Measurements from ENCODE around the gene PGF. TPM values are rescaled to one million over a fixed set of nuclear protein-coding genes. Genes with fewer than 3 reads are reported as not detected.
A peak's percentile ranks its signal among the peaks of the same experiment; 100 is the strongest.

The PGF gene
- total RNA-seq, 1 donor from 2014 or later = 8.9 TPM

DNA sequence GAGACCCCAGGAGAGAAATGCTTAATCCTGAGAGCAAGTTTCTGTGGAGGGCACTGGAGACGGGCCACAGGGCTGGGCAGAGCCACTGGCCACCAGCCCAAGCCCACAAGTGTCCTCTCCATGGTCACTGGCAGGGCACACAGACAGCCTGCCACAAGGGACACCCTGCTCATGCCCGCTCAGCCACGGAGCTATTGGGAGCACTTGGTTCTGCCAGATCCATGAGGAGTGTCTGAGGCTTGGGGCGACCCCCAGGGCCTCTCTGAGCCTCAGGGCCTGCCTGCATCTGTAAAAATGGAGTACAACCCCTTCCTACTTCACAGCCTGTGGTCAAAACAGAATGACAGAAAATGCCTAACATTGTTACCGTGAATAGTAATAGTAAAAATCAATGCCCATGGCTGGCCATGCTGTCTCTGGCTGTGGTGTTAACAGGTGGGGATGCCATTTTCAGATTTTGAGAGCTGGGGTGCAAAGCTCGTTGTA, 3.2 kb downstream of the PGF start:
- H3K4me1 ChIP-seq (ENCODE audit: control insufficient read depth in 3 of 3, insufficient read depth in 3 of 3, low read length in 3 of 3) = peaks cover 17 to 35% (median 29%) of the 10 kb centered on the region in 3 donors

DNA sequence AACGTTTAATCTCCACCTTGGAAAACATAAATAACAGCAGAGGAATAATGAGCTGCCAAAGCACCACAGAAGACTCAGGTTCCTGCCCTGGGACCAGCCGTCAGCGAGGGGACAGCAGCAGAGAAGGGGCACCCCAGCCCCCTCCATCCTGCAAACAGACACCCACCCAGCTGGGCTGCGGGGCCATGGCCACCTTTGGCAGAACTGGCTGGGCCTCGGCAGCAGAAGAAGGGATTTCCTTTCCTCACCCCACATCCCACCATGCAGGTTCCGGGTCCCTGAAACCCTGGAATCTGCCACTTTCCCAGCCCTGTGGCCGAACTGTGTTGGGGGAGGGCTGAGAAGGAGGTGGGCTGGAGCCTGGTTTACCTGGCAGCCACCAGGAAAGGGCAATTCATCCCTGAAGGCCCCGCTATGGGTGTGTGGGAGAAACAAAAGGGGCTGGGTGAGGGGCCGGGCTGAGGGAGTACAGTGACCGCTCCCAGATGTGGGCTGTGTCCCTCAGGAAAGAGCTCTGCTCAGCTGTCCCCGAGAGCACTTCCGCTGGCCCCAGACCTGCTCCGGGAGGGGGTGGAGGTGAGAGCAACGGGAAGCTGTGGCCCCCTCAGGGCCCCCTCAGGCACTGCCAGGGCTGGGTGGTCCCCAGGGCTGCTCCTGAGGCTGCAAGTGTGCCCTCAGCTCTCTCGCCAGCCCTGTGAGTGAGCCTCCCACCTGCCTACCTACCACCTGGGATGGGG, 3.8 kb downstream of the PGF start:
- H3K27me3 ChIP-seq (ENCODE audit: control insufficient read depth in 3 of 3, insufficient read depth in 3 of 3, low read length in 3 of 3) = peaks cover 0 to 10% (median 3%) of the 10 kb centered on the region in 3 donors
- H3K4me3 ChIP-seq (ENCODE audit: low read length in 3 of 3) = no peak overlapping the region
- H3K4me1 ChIP-seq (ENCODE audit: control insufficient read depth in 3 of 3, insufficient read depth in 3 of 3, low read length in 3 of 3) = peaks cover 23 to 40% (median 34%) of the 10 kb centered on the region in 3 donors

More for the DNA sequence above, 3.2 kb downstream of the PGF start:
- no peaks in the 10 kb centered on the region for H3K36me3 ChIP-seq (ENCODE audit: control insufficient read depth in 3 of 3, insufficient read depth in 3 of 3, low read length in 3 of 3)
- H3K27ac ChIP-seq (ENCODE audit: low read depth, low read length) = no peak overlapping the region
- peaks cover 0 to 10% (median 3%) of the 10 kb centered on the region in 3 donors for H3K27me3 ChIP-seq (ENCODE audit: control insufficient read depth in 3 of 3, insufficient read depth in 3 of 3, low read length in 3 of 3)
- H3K9me3 ChIP-seq (ENCODE audit: control insufficient read depth in 3 of 3, low read length in 3 of 3) = no peaks in the 10 kb centered on the region
- no peak overlapping the region for H3K4me3 ChIP-seq (ENCODE audit: low read length in 3 of 3)
- H3K9ac ChIP-seq (ENCODE audit: low read depth in 1 of 3, low read length in 3 of 3) = peak overlapping the region in 2 of 3 donors; percentile 21 to 25

DNA sequence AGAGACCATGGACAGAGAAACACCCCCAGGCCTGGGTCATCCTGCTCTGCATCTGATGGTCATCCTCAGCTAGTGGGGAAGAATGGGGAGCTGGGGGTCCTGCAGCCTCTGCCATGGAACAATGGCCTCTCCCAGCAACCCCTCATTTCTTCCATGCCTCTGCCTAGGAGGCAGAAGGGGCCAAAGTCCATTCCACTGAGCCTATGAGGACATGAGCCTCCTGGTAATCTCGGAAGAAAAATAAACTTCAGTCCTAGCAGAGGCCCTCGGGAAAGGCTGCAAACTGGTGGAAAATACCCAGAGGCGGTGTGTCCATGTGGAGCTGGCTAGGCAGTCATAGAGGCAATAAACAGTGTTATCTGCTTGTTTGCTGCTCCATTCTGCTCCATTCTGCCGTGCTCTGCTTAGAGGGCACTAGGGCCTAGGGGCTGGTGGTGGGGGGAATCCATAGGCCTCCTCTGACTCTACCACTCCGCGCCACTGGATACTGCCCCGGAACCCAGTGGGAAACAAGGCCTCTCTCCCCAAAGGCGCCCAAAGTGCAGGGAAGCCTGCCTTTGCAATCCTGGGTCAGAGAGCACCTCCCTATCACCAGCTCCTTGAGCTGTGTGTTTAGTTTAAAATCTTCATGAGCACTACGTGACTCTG, 4.5 kb downstream of the PGF start:
- Histone ChIP-seq H3K9ac (ENCODE audit: low read depth in 1 of 3, low read length in 3 of 3) (no peak overlapping the region), H3K36me3 (ENCODE audit: control insufficient read depth in 3 of 3, insufficient read depth in 3 of 3, low read length in 3 of 3) (no peaks in the 10 kb centered on the region), H3K9me3 (ENCODE audit: control insufficient read depth in 3 of 3, low read length in 3 of 3) (no peaks in the 10 kb centered on the region), H3K4me1 (ENCODE audit: control insufficient read depth in 3 of 3, insufficient read depth in 3 of 3, low read length in 3 of 3) (peaks cover 27 to 43% (median 40%) of the 10 kb centered on the region in 3 donors), H3K27me3 (ENCODE audit: control insufficient read depth in 3 of 3, insufficient read depth in 3 of 3, low read length in 3 of 3) (peaks cover 0 to 10% (median 3%) of the 10 kb centered on the region in 3 donors), H3K4me3 (ENCODE audit: low read length in 3 of 3) (no peak overlapping the region), H3K27ac (ENCODE audit: low read depth, low read length) (no peak overlapping the region)

More for the DNA sequence above, 3.8 kb downstream of the PGF start:
- H3K27ac ChIP-seq (ENCODE audit: low read depth, low read length) = no peak overlapping the region
- no peaks in the 10 kb centered on the region for H3K9me3 ChIP-seq (ENCODE audit: control insufficient read depth in 3 of 3, low read length in 3 of 3)
- no peaks in the 10 kb centered on the region for H3K36me3 ChIP-seq (ENCODE audit: control insufficient read depth in 3 of 3, insufficient read depth in 3 of 3, low read length in 3 of 3)
- peak overlapping the region in 2 of 3 donors; percentile 21 to 25 for H3K9ac ChIP-seq (ENCODE audit: low read depth in 1 of 3, low read length in 3 of 3)

DNA sequence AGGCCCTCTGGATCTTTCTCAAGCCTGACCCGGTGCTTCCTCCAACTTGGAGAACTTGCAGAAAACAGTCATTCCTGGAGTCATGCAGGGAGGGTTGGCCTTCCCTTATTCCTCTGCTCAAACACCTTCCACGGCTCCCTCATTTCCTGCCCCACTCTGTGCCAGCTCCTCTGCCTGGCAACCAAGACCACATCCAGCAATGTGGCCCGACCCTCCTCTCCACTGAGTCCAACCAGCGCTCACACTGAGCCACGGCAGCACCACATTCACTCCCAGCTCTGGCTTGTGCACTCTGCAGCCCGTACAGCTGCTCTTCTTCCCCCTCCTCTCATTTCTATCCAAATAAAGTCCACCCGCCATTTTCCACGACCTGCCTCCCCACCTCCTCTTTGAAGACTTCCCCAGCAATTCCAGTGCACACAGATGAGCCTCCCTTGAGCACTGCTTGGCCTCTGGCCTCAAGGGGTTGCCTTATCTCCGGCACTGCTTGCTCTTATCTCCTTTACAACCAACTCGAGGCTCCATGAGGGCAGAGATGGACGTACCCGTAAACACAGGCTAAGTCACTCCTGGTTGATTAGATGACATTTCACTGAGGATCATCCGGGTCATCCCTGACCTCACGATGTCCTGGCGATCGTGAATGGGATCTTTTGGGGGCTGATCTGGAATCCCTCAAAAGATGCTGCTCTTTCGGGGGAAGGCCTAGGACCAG, 5.4 kb downstream of the PGF start:
- Histone ChIP-seq H3K9ac (ENCODE audit: low read depth in 1 of 3, low read length in 3 of 3) (peak overlapping the region in 2 of 3 donors; percentile 20 to 45), H3K36me3 (ENCODE audit: control insufficient read depth in 3 of 3, insufficient read depth in 3 of 3, low read length in 3 of 3) (peaks cover 0 to 3% (median 0%) of the 10 kb centered on the region in 3 donors), H3K27ac (ENCODE audit: low read depth, low read length) (no peak overlapping the region), H3K27me3 (ENCODE audit: control insufficient read depth in 3 of 3, insufficient read depth in 3 of 3, low read length in 3 of 3) (peaks cover 0 to 9% (median 2%) of the 10 kb centered on the region in 3 donors), H3K4me3 (ENCODE audit: low read length in 3 of 3) (no peak overlapping the region), H3K9me3 (ENCODE audit: control insufficient read depth in 3 of 3, low read length in 3 of 3) (no peaks in the 10 kb centered on the region), H3K4me1 (ENCODE audit: control insufficient read depth in 3 of 3, insufficient read depth in 3 of 3, low read length in 3 of 3) (peaks cover 27 to 37% (median 37%) of the 10 kb centered on the region in 3 donors)

GRCh38 chr14:74949191-74949601, 6.2 kb downstream of the PGF start:
- H3K27me3 ChIP-seq (ENCODE audit: control insufficient read depth in 3 of 3, insufficient read depth in 3 of 3, low read length in 3 of 3) = peaks cover 0 to under 1% (median 0%) of the 10 kb centered on the region in 3 donors
- H3K36me3 ChIP-seq (ENCODE audit: control insufficient read depth in 3 of 3, insufficient read depth in 3 of 3, low read length in 3 of 3) = peaks cover 0 to 3% (median 0%) of the 10 kb centered on the region in 3 donors
- H3K27ac ChIP-seq (ENCODE audit: low read depth, low read length) = no peak overlapping the region
- H3K9me3 ChIP-seq (ENCODE audit: control insufficient read depth in 3 of 3, low read length in 3 of 3) = no peaks in the 10 kb centered on the region
- peak overlapping the region in 1 of 3 donors; percentile 45 for H3K9ac ChIP-seq (ENCODE audit: low read depth in 1 of 3, low read length in 3 of 3)
- no peak overlapping the region for H3K4me3 ChIP-seq (ENCODE audit: low read length in 3 of 3)
- peaks cover 26 to 31% (median 31%) of the 10 kb centered on the region in 3 donors for H3K4me1 ChIP-seq (ENCODE audit: control insufficient read depth in 3 of 3, insufficient read depth in 3 of 3, low read length in 3 of 3)

GRCh38 chr14:74948228-74949175, 6.9 kb downstream of the PGF start:
- Histone ChIP-seq H3K9ac (ENCODE audit: low read depth in 1 of 3, low read length in 3 of 3) (no peak overlapping the region), H3K4me1 (ENCODE audit: control insufficient read depth in 3 of 3, insufficient read depth in 3 of 3, low read length in 3 of 3) (peaks cover 19 to 27% (median 25%) of the 10 kb centered on the region in 3 donors), H3K27ac (ENCODE audit: low read depth, low read length) (no peak overlapping the region)

GRCh38 chr14:74947353-74948227, 7.8 kb downstream of the PGF start:
- Histone ChIP-seq H3K4me1 (ENCODE audit: control insufficient read depth in 3 of 3, insufficient read depth in 3 of 3, low read length in 3 of 3) (peaks cover 15 to 27% (median 23%) of the 10 kb centered on the region in 3 donors), H3K4me3 (ENCODE audit: low read length in 3 of 3) (no peak overlapping the region), H3K27me3 (ENCODE audit: control insufficient read depth in 3 of 3, insufficient read depth in 3 of 3, low read length in 3 of 3) (no peaks in the 10 kb centered on the region), H3K9me3 (ENCODE audit: control insufficient read depth in 3 of 3, low read length in 3 of 3) (no peaks in the 10 kb centered on the region), H3K36me3 (ENCODE audit: control insufficient read depth in 3 of 3, insufficient read depth in 3 of 3, low read length in 3 of 3) (peaks cover 0 to 3% (median 0%) of the 10 kb centered on the region in 3 donors), H3K9ac (ENCODE audit: low read depth in 1 of 3, low read length in 3 of 3) (no peak overlapping the region), H3K27ac (ENCODE audit: low read depth, low read length) (no peak overlapping the region)

More at GRCh38 chr14:74948228-74949175, 6.9 kb downstream of the PGF start:
- Histone ChIP-seq H3K27me3 (ENCODE audit: control insufficient read depth in 3 of 3, insufficient read depth in 3 of 3, low read length in 3 of 3) (no peaks in the 10 kb centered on the region), H3K9me3 (ENCODE audit: control insufficient read depth in 3 of 3, low read length in 3 of 3) (no peaks in the 10 kb centered on the region), H3K4me3 (ENCODE audit: low read length in 3 of 3) (no peak overlapping the region), H3K36me3 (ENCODE audit: control insufficient read depth in 3 of 3, insufficient read depth in 3 of 3, low read length in 3 of 3) (peaks cover 0 to 3% (median 0%) of the 10 kb centered on the region in 3 donors)

DNA sequence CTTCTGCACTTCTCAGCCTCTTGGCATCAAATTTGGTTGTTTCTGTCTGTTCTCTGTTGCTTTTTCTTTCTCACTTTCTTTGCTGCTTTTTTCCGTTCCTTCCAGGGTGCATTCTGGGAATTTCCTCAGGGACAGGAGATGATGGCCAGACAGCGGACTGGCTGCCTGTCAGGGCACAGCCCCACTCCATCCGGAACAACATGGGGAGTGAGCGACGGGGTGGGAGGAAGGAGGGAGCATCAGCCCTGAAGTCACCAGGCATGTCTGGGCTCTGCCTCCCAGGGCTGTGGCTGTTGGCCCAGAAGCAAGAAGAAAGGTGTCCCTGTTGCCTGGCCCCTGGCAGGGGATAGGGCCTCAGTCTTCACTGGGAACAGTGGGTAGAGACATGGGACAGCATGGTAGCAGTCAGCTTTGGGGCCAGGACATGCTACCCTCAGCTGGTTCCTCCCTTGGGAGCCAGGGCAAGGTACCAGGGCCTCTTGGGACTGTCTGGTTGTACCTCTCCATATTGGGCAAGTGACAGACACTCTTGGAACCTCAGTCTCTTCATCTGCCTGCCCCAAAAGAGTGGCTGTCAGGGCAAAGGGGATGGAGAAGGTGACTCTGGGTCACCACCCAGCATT, 8.6 kb downstream of the PGF start:
- H3K9me3 ChIP-seq (ENCODE audit: control insufficient read depth in 3 of 3, low read length in 3 of 3) = no peaks in the 10 kb centered on the region
- no peaks in the 10 kb centered on the region for H3K27me3 ChIP-seq (ENCODE audit: control insufficient read depth in 3 of 3, insufficient read depth in 3 of 3, low read length in 3 of 3)
- peaks cover 0 to 3% (median 0%) of the 10 kb centered on the region in 3 donors for H3K36me3 ChIP-seq (ENCODE audit: control insufficient read depth in 3 of 3, insufficient read depth in 3 of 3, low read length in 3 of 3)
- peaks cover 17 to 32% (median 28%) of the 10 kb centered on the region in 3 donors for H3K4me1 ChIP-seq (ENCODE audit: control insufficient read depth in 3 of 3, insufficient read depth in 3 of 3, low read length in 3 of 3)
- peak overlapping the region in 1 of 3 donors; percentile 50 for H3K9ac ChIP-seq (ENCODE audit: low read depth in 1 of 3, low read length in 3 of 3)
- no peak overlapping the region for H3K4me3 ChIP-seq (ENCODE audit: low read length in 3 of 3)
- peak overlapping the region; percentile 31 for H3K27ac ChIP-seq (ENCODE audit: low read depth, low read length)

All from skeletal muscle tissue (tissue), 4 donors.